Measurements from ENCODE around the gene FAM177A1.
"Not testable (repeated sequence)": the region's sequence is repeated elsewhere in the genome, so short reads cannot be mapped to it uniquely, and the experiment has no call there.

FAM177A1 gene

GRCh38 chr14:35046048-35046750 lies at the start of gene FAM177A1:
Gene FAM177A1 (plus strand): TSS chr14:35046272. CDS start chr14:35046464, 192 bp downstream.
- peak; percentile 94 to 97 for DNase-seq

- DNase-seq, result peak; percentile 42 to 80
Measured at GRCh38 chr14:34997762-34998161, 48.3 kb upstream of the FAM177A1 start.

- no peak for DNase-seq
Measured at GRCh38 chr14:34999500-34999899, 46.6 kb upstream of the FAM177A1 start.

GRCh38 chr14:35001621-35002020 lies 44.5 kb upstream of the FAM177A1 start:
- no peak for DNase-seq

- no peak for DNase-seq
Measured at GRCh38 chr14:35004839-35005238, 41.2 kb upstream of the FAM177A1 start.

- no peak for DNase-seq
Measured at GRCh38 chr14:35016568-35016967, 29.5 kb upstream of the FAM177A1 start.

GRCh38 chr14:35020713-35021112 lies 25.4 kb upstream of the FAM177A1 start:
- no peak for DNase-seq

- no peak for DNase-seq
Measured at GRCh38 chr14:35028435-35028834, 17.6 kb upstream of the FAM177A1 start.

- DNase-seq, result no peak
Measured at GRCh38 chr14:35032562-35032961, 13.5 kb upstream of the FAM177A1 start.

- no peak for DNase-seq
Measured at GRCh38 chr14:35034440-35034833, 11.6 kb upstream of the FAM177A1 start.

- not testable (repeated sequence) for DNase-seq
Measured at GRCh38 chr14:35034944-35035554, 11.0 kb upstream of the FAM177A1 start.

- not testable (repeated sequence) for DNase-seq
Measured at GRCh38 chr14:35038312-35038711, 7.8 kb upstream of the FAM177A1 start.

GRCh38 chr14:35042632-35043031 lies 3.4 kb upstream of the FAM177A1 start:
- no peak for DNase-seq

- no peak for DNase-seq
Measured at GRCh38 chr14:35043046-35043445, 3.0 kb upstream of the FAM177A1 start.

GRCh38 chr14:35044939-35045797 lies 904 bp upstream of the FAM177A1 start:
- DNase-seq, result no peak

- DNase-seq, result no peak
Measured at GRCh38 chr14:35045798-35046047, 349 bp upstream of the FAM177A1 start.

- peak in 1 of 2 experiments; percentile 56 for DNase-seq
Measured at GRCh38 chr14:35046751-35047536, 872 bp downstream of the FAM177A1 start.

- no peak for DNase-seq
Measured at GRCh38 chr14:35047976-35048513, 2.0 kb downstream of the FAM177A1 start.

GRCh38 chr14:35050652-35051051 lies 4.6 kb downstream of the FAM177A1 start:
- no peak for DNase-seq

- no peak for DNase-seq
Measured at GRCh38 chr14:35051796-35052195, 5.7 kb downstream of the FAM177A1 start.

GRCh38 chr14:35052637-35053036 lies 6.6 kb downstream of the FAM177A1 start:
- DNase-seq, result no peak

- DNase-seq, result not testable (repeated sequence)
Measured at GRCh38 chr14:35061113-35061791, 15.2 kb downstream of the FAM177A1 start.
